IgD-negative memory B cell (primary cell): ENCODE data around the gene ZNF592. TPM values are rescaled to one million over a fixed set of nuclear protein-coding genes. Genes with fewer than 3 reads are reported as not detected.
A peak's percentile ranks its signal among the peaks of the same experiment; 100 is the strongest.

Experiments
- H3K27ac Mint-ChIP-seq, 3 donors: one replicate each; pipeline ENCODE4 v1.8.0; 2020 to 2022; ENCODE audit warnings: mild to moderate bottlenecking in 3 of 3, mixed read lengths in 3 of 3, moderate library complexity in 1 of 3
- H3K27me3 Mint-ChIP-seq: one replicate; pipeline ENCODE4 v1.8.0; 2021; ENCODE audit warnings: mixed read lengths
- H3K36me3 Mint-ChIP-seq: one replicate; pipeline ENCODE4 v1.8.0; 2020; ENCODE audit warnings: mild to moderate bottlenecking, mixed read lengths
- H3K4me1 Mint-ChIP-seq, 3 donors: one replicate each; pipeline ENCODE4 v1.8.0; 2020 to 2022; ENCODE audit warnings: mixed read lengths in 3 of 3, mild to moderate bottlenecking in 1 of 3
- H3K4me3 Mint-ChIP-seq, 4 donors: one replicate each; pipeline ENCODE4 v1.8.0; 2020 to 2022; ENCODE audit warnings: mild to moderate bottlenecking in 4 of 4, mixed read lengths in 4 of 4, moderate library complexity in 3 of 4
- H3K9me3 Mint-ChIP-seq, 3 donors: one replicate each; pipeline ENCODE4 v1.8.0; 2020 to 2021; ENCODE audit warnings: mixed read lengths in 3 of 3, mild to moderate bottlenecking in 1 of 3
- polyA plus RNA-seq: library from polyadenylated mRNA; unstranded; fragments of 300-500 nt; fragmentation: Illumina TruSeq; gene quantifications from one replicate; pipeline ENCODE4 v1.2.3, GENCODE V29; 2021

Gene ZNF592, protein sequence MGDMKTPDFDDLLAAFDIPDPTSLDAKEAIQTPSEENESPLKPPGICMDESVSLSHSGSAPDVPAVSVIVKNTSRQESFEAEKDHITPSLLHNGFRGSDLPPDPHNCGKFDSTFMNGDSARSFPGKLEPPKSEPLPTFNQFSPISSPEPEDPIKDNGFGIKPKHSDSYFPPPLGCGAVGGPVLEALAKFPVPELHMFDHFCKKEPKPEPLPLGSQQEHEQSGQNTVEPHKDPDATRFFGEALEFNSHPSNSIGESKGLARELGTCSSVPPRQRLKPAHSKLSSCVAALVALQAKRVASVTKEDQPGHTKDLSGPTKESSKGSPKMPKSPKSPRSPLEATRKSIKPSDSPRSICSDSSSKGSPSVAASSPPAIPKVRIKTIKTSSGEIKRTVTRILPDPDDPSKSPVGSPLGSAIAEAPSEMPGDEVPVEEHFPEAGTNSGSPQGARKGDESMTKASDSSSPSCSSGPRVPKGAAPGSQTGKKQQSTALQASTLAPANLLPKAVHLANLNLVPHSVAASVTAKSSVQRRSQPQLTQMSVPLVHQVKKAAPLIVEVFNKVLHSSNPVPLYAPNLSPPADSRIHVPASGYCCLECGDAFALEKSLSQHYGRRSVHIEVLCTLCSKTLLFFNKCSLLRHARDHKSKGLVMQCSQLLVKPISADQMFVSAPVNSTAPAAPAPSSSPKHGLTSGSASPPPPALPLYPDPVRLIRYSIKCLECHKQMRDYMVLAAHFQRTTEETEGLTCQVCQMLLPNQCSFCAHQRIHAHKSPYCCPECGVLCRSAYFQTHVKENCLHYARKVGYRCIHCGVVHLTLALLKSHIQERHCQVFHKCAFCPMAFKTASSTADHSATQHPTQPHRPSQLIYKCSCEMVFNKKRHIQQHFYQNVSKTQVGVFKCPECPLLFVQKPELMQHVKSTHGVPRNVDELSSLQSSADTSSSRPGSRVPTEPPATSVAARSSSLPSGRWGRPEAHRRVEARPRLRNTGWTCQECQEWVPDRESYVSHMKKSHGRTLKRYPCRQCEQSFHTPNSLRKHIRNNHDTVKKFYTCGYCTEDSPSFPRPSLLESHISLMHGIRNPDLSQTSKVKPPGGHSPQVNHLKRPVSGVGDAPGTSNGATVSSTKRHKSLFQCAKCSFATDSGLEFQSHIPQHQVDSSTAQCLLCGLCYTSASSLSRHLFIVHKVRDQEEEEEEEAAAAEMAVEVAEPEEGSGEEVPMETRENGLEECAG (N-terminal part only)
- 11.9 TPM for polyA plus RNA-seq

DNA sequence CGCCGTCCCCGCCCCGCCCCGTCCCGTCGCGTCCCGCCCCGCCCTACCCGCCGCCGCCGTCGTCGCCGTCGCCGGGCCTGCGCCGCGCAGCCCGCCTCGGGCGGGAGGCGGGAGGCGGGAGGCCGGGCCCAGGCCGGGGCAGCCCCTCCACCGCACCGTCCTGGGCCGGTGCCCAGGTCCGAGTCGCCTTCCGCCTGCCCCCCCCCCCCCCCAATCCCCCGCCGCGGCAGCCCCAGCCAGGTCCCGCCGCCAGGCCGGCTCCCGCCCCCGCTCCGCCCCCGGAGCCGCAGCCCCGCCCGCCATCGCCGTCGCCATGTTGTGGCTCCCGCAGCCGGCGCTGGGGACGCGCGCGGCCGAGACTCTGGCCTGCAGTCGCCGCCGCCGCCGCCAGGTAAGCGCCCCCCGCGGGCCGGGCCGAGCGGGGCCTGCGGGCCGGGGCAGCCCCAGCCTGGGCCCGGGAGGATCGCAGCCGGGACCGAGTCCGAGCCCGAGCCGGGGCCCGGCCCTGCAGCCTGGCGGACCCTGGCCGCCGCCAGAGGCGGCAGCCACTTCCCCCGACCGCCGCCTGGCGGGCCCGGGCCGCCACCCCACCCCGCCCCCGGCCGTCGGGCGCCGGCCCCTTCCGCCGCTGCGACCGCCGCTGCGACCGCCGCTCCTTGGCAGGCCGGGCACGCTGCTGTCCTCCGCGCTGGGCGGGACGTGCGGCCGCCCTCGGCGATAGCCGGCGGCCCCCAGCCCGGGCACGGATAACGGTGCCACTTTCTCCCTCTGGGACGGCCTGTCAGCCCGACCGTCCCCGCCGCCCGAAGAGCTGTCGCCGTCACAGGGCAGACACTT, at the start of gene ZNF592:
ZNF592 (plus strand) TSS at position 319 of the 837 bp plus-strand sequence. CDS start 34,084 bp downstream, outside the sequence.
- Mint-ChIP-seq H3K9me3 (no peaks in the 10 kb centered on the region), H3K36me3 (peaks cover 9% of the 10 kb centered on the region), H3K27ac (peak within 1 kb of the TSS; percentile 92 to 98 (median 97)), H3K4me1 (peaks cover 44 to 53% (median 53%) of the 10 kb centered on the region in 3 donors), H3K27me3 (no peaks in the 10 kb centered on the region), H3K4me3 (peak within 1 kb of the TSS; percentile 93 to 99 (median 98))

DNA sequence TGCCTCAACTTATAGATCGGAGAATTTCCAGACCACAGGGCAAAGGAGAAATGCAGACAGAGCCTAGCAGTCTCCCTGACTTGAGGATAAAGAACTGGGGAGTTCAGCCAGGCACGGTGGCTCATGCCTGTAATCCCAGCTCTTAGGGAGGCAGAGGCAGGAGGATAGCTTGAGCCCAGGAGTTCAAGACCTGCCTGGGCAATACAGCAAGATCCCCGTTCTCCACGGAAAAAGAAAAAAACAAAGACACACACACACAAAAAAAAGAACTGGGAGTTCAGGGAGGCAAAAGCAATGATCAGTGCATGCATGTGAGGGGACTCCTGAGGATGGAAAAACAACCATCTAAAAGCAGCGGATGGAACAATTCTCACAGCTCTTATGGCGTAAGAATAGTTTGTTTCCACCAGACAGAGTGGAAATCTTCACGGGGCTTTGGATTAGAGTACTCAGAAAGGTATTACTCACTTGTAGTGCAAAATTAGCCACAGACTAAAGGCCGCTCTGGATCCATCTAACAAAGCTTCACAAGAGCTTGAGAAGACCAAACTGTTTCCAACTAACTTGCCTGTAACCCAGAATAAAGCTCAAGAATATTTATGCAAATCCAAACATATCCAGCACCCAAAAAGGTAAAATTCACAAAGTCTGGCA, 48.7 kb upstream of the ZNF592 start:
- H3K9me3 Mint-ChIP-seq, result no peaks in the 10 kb centered on the region
- H3K4me1 Mint-ChIP-seq, result peaks cover 39 to 47% (median 46%) of the 10 kb centered on the region in 3 donors
- H3K27ac Mint-ChIP-seq, result peak overlapping the region in 1 of 3 donors; percentile 40
- H3K4me3 Mint-ChIP-seq, result peak overlapping the region in 1 of 4 donors; percentile 32
- H3K27me3 Mint-ChIP-seq, result no peaks in the 10 kb centered on the region
- H3K36me3 Mint-ChIP-seq, result peaks cover 3% of the 10 kb centered on the region

DNA sequence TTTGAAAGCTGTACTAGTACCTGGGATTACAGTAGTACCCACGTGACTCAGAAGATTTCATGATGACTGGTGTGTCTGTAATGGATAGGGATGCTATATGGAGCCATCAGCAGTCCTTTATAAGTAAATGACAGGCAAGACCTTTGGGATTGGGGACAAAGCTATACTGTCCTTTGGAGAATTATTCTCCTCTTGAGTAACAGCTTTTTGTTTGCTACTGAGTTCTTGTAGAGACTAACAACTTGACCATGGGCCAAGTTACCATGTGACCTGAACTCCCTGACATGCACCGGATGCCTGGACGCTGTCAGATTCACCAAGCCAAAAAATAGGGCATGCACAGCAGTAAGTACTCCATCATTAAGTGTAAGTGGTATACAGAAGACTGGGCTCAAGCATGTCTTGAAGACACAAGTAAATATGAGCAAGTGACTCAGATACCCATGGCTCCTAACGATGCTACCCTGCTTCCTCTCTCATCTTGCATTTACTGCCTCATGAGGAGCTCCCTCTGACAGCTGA, 45.4 kb upstream of the ZNF592 start:
- Mint-ChIP-seq H3K36me3 (peaks cover 3% of the 10 kb centered on the region), H3K4me3 (no peak overlapping the region), H3K27me3 (no peaks in the 10 kb centered on the region), H3K27ac (peak overlapping the region in 1 of 3 donors; percentile 33), H3K4me1 (peaks cover 33 to 48% (median 37%) of the 10 kb centered on the region in 3 donors), H3K9me3 (no peaks in the 10 kb centered on the region)

DNA sequence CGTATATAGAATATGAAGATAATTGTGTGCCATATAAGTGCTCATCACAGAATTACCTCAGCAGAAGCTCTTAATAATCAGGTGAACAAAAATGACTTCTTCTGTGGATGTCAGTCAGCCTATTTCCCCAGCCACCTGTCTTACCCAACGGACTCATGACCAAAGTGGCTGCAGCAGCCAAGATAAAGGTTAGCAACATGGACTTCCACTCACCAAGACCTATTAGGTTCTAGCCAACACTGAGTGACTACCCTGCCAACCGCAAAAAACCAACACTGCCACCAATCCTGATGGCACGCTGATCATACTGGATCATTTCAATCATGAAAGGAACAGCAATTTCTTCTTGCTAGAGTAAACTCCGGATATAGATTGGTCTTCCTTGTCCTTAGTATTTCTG, 44.6 kb upstream of the ZNF592 start:
- H3K4me3 Mint-ChIP-seq, result no peak overlapping the region
- peaks cover 5% of the 10 kb centered on the region for H3K36me3 Mint-ChIP-seq
- peaks cover 30 to 47% (median 44%) of the 10 kb centered on the region in 3 donors for H3K4me1 Mint-ChIP-seq
- no peak overlapping the region for H3K27ac Mint-ChIP-seq
- no peaks in the 10 kb centered on the region for H3K9me3 Mint-ChIP-seq
- H3K27me3 Mint-ChIP-seq, result no peaks in the 10 kb centered on the region

DNA sequence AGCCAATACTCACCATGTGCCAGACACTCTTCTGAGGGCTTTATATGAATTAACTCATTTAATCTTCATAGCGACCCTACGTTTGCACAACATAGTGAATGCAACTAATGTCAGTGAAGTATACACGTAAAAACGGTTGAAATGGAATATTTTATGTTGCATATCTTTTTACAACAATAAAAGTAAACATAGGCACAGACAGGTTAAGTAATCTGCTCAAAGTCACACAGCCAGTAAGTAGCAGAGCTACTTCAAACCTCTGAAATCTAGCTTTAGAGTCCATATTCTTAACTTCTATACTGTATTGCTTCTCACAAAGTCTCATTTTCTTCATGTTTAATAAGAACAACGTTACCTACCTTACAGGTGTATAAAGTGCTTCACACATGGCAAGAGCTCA, 34.0 kb upstream of the ZNF592 start:
- Mint-ChIP-seq H3K4me3 (peak overlapping the region; percentile 94 to 99 (median 97)), H3K27ac (peak overlapping the region in 2 of 3 donors; percentile 53 to 83), H3K27me3 (no peaks in the 10 kb centered on the region), H3K36me3 (peaks cover 3% of the 10 kb centered on the region), H3K9me3 (no peaks in the 10 kb centered on the region), H3K4me1 (peaks cover 17 to 24% (median 21%) of the 10 kb centered on the region in 3 donors)

DNA sequence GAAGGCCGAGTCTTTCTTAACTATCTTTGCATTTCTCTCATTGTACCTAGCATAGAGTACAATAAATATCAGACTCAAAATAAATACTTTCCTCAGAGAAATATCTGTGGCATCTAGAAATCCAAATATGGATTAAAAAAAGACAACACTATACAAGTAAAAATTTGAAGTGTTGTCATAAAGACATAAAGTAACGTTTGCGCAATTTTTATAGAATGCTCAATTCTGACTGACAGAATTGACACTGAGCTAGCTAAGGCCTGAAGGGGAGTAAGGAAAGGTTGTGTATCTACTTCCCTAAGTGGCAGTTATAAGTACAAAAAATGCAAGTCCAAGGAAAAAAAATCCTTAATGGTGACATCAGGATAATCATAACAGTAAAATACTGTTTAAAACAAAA, 33.6 kb upstream of the ZNF592 start:
- no peaks in the 10 kb centered on the region for H3K9me3 Mint-ChIP-seq
- peak overlapping the region; percentile 94 to 99 (median 97) for H3K4me3 Mint-ChIP-seq
- peaks cover 3% of the 10 kb centered on the region for H3K36me3 Mint-ChIP-seq
- peak overlapping the region; percentile 9 to 99 (median 83) for H3K27ac Mint-ChIP-seq
- H3K27me3 Mint-ChIP-seq, result no peaks in the 10 kb centered on the region
- H3K4me1 Mint-ChIP-seq, result peaks cover 17 to 24% (median 21%) of the 10 kb centered on the region in 3 donors

DNA sequence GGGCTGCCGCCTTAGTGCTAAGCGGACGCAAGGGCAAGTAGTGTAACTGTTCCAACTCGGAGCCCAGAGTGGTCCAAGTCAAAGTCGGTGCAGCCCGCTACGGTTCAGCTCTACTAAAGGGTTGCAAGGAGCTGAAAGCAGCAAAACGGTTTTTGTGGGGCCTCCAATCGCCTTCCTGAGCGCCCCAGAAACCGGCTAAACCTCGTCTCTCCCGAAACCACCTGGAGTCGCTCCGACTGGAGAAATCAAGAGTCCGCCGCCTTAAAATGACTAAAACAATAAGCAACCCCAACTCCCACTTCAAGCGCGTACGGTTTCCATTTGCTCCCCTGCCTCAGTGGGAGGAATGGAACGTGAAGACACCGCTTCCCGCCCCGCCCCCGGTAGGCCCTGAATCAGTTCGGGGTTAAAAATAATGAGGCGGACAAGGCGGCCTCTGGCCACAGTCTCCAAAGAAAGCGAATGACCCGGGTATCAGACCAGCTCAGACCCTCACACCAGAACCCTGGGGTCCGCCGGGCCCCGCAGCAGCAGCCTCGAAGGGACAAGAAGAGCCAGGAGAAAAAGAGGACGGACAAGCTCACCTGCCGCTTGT, 32.9 kb upstream of the ZNF592 start:
- H3K9me3 Mint-ChIP-seq, result no peaks in the 10 kb centered on the region
- H3K27ac Mint-ChIP-seq, result peak overlapping the region; percentile 83 to 99 (median 98)
- no peaks in the 10 kb centered on the region for H3K27me3 Mint-ChIP-seq
- H3K4me3 Mint-ChIP-seq, result peak overlapping the region; percentile 94 to 99 (median 97)
- peaks cover 17 to 24% (median 23%) of the 10 kb centered on the region in 3 donors for H3K4me1 Mint-ChIP-seq
- H3K36me3 Mint-ChIP-seq, result no peaks in the 10 kb centered on the region

DNA sequence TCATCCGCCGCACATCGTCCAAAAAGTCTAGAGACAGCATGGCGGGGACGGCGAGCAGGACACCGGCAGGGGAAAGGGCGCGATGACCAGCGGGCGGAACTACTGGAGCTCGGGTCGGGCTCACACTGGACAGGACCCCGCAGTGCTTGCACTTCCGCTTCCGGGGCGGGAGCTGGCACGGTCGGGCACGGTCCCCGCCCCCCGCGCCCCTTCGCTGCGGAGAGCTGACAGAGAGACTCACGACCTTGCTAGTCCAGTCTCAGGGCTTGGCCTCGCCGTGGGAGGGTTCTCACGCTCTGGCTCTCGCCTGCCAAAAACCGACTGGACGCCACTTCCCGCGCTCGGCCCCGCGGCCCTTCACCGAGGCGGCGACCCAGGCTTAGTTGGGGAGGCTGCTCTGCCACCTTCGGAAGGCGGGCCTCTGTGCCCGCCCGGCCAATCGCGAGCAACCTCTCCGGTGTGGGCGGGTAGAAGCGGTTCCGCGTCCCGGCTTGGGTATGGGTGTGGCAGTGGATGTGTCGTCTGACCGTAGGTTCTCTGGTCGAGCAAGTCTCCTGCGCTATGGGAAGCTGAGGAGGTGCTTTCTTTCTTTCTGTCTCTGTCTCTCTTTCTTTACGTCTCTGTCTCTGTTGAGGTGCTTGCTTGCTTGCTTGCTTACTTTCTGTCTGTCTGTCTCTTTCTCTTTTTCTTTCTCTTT, 32.2 kb upstream of the ZNF592 start, which contains the start of gene SEC11A:
SEC11A (minus strand) TSS at position 104 of the 697 bp plus-strand sequence; CDS start at position 40, 64 bp downstream.
- H3K9me3 Mint-ChIP-seq, result no peaks in the 10 kb centered on the region
- peaks cover 20 to 27% (median 26%) of the 10 kb centered on the region in 3 donors for H3K4me1 Mint-ChIP-seq
- no peaks in the 10 kb centered on the region for H3K27me3 Mint-ChIP-seq
- H3K36me3 Mint-ChIP-seq, result no peaks in the 10 kb centered on the region
- H3K4me3 Mint-ChIP-seq, result peak within 1 kb of the TSS; percentile 94 to 99 (median 97)
- peak within 1 kb of the TSS; percentile 83 to 99 (median 98) for H3K27ac Mint-ChIP-seq

DNA sequence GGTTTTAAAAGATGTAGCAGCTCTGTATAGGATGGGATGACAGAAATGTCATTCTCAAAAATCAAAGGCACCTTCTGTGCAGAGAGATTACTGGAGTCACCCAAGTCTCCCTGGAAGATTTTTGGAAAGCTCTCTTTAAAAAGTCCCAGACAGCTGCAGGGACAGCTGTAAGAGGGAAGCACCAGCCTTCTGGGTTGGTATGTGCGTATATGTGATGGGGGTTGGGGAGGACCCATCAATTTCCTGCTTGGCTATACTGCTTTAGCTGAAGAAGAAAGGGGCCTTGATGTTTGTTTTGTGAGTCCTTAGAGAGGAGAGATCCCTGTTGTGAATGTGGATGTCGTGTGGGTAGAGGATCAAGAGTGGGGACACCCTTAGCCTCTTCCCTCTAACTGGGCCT, 27.0 kb upstream of the ZNF592 start:
- peak overlapping the region in 3 of 4 donors; percentile 46 to 73 (median 70) for H3K4me3 Mint-ChIP-seq
- peaks cover 2% of the 10 kb centered on the region for H3K36me3 Mint-ChIP-seq
- no peaks in the 10 kb centered on the region for H3K27me3 Mint-ChIP-seq
- peaks cover 24 to 31% (median 29%) of the 10 kb centered on the region in 3 donors for H3K4me1 Mint-ChIP-seq
- H3K9me3 Mint-ChIP-seq, result no peaks in the 10 kb centered on the region
- peak overlapping the region in 2 of 3 donors; percentile 12 to 57 for H3K27ac Mint-ChIP-seq

DNA sequence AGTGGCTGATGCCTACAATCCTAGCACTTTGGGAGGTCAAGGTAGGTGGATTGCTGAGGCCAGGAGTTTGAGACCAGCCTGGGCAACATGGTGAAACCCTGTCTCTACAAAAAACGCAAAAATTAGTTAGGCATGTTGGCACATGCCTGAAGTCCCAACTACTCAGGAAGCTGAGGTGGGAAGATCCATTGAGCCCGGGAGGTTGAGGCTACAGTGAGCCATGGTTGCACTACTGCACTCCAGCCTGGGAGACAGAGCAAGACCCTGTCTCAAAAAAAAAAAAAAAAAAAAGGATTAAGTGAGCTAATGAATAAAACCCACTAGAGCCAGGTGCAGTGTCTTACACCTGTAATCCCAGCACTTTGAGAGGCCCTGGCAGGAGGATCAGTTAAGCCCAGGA, 25.8 kb upstream of the ZNF592 start:
- Mint-ChIP-seq H3K27me3 (no peaks in the 10 kb centered on the region), H3K9me3 (no peaks in the 10 kb centered on the region), H3K4me3 (no peak overlapping the region), H3K27ac (no peak overlapping the region), H3K36me3 (peaks cover 2% of the 10 kb centered on the region), H3K4me1 (peaks cover 29 to 30% (median 30%) of the 10 kb centered on the region in 3 donors)

DNA sequence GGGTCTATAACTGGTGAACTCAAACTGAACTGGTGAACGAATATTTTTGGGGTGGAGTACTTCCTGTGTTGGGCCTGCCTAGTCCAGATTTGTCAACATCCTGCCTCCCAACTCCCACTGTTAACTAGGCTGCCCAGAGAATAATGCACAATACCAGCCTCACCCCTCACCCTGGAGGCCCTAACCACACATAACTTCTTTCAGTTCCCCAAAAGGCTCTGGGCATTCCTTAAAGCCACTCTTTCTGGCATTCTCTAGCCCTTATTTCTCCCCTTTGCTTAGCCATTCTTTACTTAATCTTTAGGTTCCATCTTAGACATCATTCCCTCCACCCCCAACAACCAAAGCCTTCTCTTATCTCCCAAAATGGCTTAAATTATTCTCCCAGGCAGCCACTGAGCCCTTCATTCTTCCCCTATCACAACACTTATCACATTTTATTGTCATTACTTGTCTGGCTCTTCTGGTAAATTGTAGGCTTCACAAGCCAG, 23.3 kb upstream of the ZNF592 start:
- Mint-ChIP-seq H3K27me3 (no peaks in the 10 kb centered on the region), H3K4me1 (peaks cover 25 to 36% (median 32%) of the 10 kb centered on the region in 3 donors), H3K9me3 (no peaks in the 10 kb centered on the region), H3K4me3 (peak overlapping the region; percentile 62 to 91 (median 76)), H3K36me3 (peaks cover 2% of the 10 kb centered on the region), H3K27ac (peak overlapping the region; percentile 7 to 95 (median 51))

DNA sequence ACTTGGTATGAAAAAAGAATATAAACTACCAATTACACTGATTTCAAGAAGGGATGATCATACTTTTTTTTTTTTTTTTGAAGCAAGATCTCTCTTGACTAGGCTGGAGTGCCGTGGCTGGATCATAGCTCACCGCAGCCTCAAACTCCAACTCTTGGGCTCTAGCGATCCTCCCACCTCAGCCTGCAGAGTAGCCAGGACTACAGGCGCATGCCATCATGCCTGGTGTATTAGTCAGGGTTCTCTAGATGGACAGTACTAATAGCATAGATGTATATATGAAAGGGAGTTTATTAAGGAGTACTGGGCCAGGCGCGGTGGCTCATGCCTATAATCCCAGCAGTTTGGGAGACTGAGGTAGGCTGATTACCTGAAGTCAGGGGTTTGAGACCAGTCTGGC, 21.0 kb upstream of the ZNF592 start:
- H3K27ac Mint-ChIP-seq, result peak overlapping the region in 2 of 3 donors; percentile 8
- no peaks in the 10 kb centered on the region for H3K27me3 Mint-ChIP-seq
- no peaks in the 10 kb centered on the region for H3K9me3 Mint-ChIP-seq
- peak overlapping the region in 1 of 4 donors; percentile 18 for H3K4me3 Mint-ChIP-seq
- peaks cover 2% of the 10 kb centered on the region for H3K36me3 Mint-ChIP-seq
- H3K4me1 Mint-ChIP-seq, result peaks cover 16 to 25% (median 25%) of the 10 kb centered on the region in 3 donors
